ENCODE results near the gene ZGPAT. TPM values are rescaled to one million over a fixed set of nuclear protein-coding genes. Genes with fewer than 3 reads are reported as not detected.
A peak's percentile ranks its signal among the peaks of the same experiment; 100 is the strongest.

Gene ZGPAT
- total and polyA plus RNA-seq, 2 of the 8 experiments (the other 6 are each of a cell fraction or from before 2014, with no cell fraction given) = 14.5 to 21.4 TPM

GRCh38 chr20:63709149-63709527, 1.3 kb downstream of the ZGPAT start:
- FAIRE-seq = no peak
- POLR2A ChIA-PET (ENCODE audit: partially characterized antibody) = interaction anchor here (0.7 to 2.7 kb wide), 6 partner anchors 10 to 156 kb away, joined by 3 to 16 read pairs (median 7); partner anchors contain the start of genes LIME1, RTEL1, SLC2A4RG and TNFRSF6B
- H3K27me3 ChIP-seq (replicated peaks in 1 of 4; ENCODE audit: control insufficient read depth in 3 of 4, extremely low read depth in 1 of 4, insufficient read depth in 3 of 4, low read length in 3 of 4) = no peaks in the 10 kb centered on the region

More at GRCh38 chr20:63709149-63709527, 1.3 kb downstream of the ZGPAT start:
- Histone ChIP-seq H3K79me2 (ENCODE audit: control insufficient read depth in 1 of 2, insufficient read depth in 2 of 2, low read length in 2 of 2) (peaks cover 0 to 55% of the 10 kb centered on the region in 2 experiments; a peak in 3 of 4 replicates), H2BK15ac (ENCODE audit: low read length) (no peak overlapping the region), H3K36me3 (ENCODE audit: control insufficient read depth in 2 of 4, insufficient read depth in 4 of 4, low read length in 3 of 4) (peaks cover 7 to 33% (median 12%) of the 10 kb centered on the region in 4 experiments), H2AK5ac (ENCODE audit: low read depth, low read length) (peak overlapping the region; percentile 13; the same call in 1 of the 2 replicates), H2BK5ac (ENCODE audit: low read depth, low read length) (no peak overlapping the region), H2BK120ac (replicated peaks; ENCODE audit: low read depth, low read length) (no peak overlapping the region), H4K5ac (ENCODE audit: insufficient read length, low read depth, low read length) (no peak overlapping the region), H2BK12ac (ENCODE audit: low read depth, low read length) (no peak overlapping the region), H3K27ac (ENCODE audit: low read depth, low read length) (no peak overlapping the region), H2BK20ac (ENCODE audit: low read length) (no peak overlapping the region), H3K9me3 (ENCODE audit: insufficient read depth in 2 of 2, low read depth in 1 of 2, low read length in 1 of 2) (no peaks in the 10 kb centered on the region), H3K79me1 (ENCODE audit: low read depth, low read length) (peaks cover 10% of the 10 kb centered on the region; the same call in 1 of the 2 replicates), H3K23ac (ENCODE audit: insufficient read length) (no peak overlapping the region), H3K4me3 (ENCODE audit: extremely low read depth in 1 of 4, insufficient read depth in 2 of 4, low read depth in 3 of 4, low read length in 4 of 4) (peak overlapping the region in 1 of 4 experiments; percentile 88; a peak in 2 of 8 replicates), H4K8ac (ENCODE audit: extremely low read depth, insufficient read depth, low read length) (peak overlapping the region; percentile 28; the same call in 1 of the 2 replicates), H3K18ac (ENCODE audit: extremely low read depth, low read length) (no peak overlapping the region), H3K4me1 (replicated peaks in 1 of 4; ENCODE audit: control insufficient read depth in 3 of 4, insufficient read depth in 4 of 4, low read length in 3 of 4) (peaks cover 0 to 11% (median 6%) of the 10 kb centered on the region in 4 experiments; a peak in 5 of 7 replicates), H3K4me2 (ENCODE audit: insufficient read depth in 1 of 2, low read depth in 2 of 2, low read length in 2 of 2) (peak overlapping the region; percentile 80 to 97), H3K14ac (ENCODE audit: insufficient read length) (no peak overlapping the region), H3K23me2 (ENCODE audit: low read depth, low read length) (peaks cover 5% of the 10 kb centered on the region; the same call in 1 of the 2 replicates), H3K4ac (replicated peaks; ENCODE audit: insufficient read length, low read depth, low read length) (no peak overlapping the region), H3K9ac (replicated peaks in 1 of 4; ENCODE audit: extremely low read depth in 1 of 4, low read depth in 3 of 4, low read length in 3 of 4) (no peak overlapping the region), H3K56ac (replicated peaks; ENCODE audit: insufficient read length, low read depth, low read length) (no peak overlapping the region), H4K91ac (replicated peaks; ENCODE audit: insufficient read length, low read length) (no peak overlapping the region), H4K20me1 (replicated peaks in 1 of 2; ENCODE audit: control insufficient read depth in 1 of 2, insufficient read depth in 2 of 2, low read length in 2 of 2) (peaks cover 6 to 16% of the 10 kb centered on the region in 2 experiments), H2AFZ (ENCODE audit: low read length) (no peak overlapping the region)
- TF ChIP-seq RXRA (IDR thresholded peaks at IDR 0.05; ENCODE audit: insufficient read depth, low read depth, low read length) (no peak), NANOG (IDR thresholded peaks at IDR 0.05; ENCODE audit: insufficient read depth, low read depth, low read length, poor library complexity, severe bottlenecking) (no peak)
- 90% methylated on average over 14 of the region's 17 CpGs; no CpG with 5 or more reads in 1 of the 2 experiments for WGBS, 2 experiments (ENCODE audit: extremely low coverage in 1 of 2, insufficient coverage in 1 of 2, insufficient read length in 1 of 2, insufficient replicate concordance in 2 of 2, low coverage in 1 of 2, low lambda C conversion rate in 2 of 2, missing lambda C conversion rate in 1 of 2)
- no peak for DNase-seq (ENCODE audit: low read depth in 1 of 2, low spot score in 2 of 2)
- CTCF ChIA-PET (ENCODE audit: partially characterized antibody) = interaction anchor here (0.6 to 2.4 kb wide), 6 partner anchors 14 to 265 kb away, joined by 3 to 8 read pairs (median 5); no protein-coding TSS in a partner anchor

Measured in H1 (cell line).